ENCODE data around the gene TSEN15. TPM values are rescaled to one million over a fixed set of nuclear protein-coding genes. Genes with fewer than 3 reads are reported as not detected.

Gene TSEN15
- polyA plus RNA-seq, 1 donor (not counting 4 experiments of a cell fraction or from before 2014, with no cell fraction given), result 46.7 TPM

DNA sequence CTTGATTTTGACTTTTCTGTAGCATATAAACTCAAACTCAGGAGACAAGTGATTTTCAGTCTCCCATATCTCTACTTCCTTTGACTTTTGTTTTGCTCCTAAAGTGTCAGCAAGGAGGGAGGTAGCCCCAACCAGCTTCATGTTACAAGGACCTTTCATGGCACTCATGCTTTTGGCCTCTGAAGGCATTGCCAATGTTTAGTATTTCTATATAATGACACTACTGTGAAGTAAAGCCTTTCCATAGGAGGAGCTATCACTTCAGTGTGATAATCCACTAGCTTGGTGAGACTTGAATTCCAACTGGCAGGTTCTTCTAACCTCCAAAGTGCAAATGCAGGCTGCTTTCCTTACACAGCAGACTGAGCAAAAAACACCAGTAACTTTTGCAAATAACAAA lies 28.4 kb upstream of the TSEN15 start:
- FAIRE-seq (no peak), DNase-seq (ENCODE audit: low read depth, low spot score) (no peak)
- no peaks in the 10 kb centered on the region for H3K36me3 ChIP-seq (ENCODE audit: control insufficient read depth in 2 of 2, extremely low read depth in 1 of 2, insufficient read depth in 2 of 2, low read length in 2 of 2)
- no peaks in the 10 kb centered on the region for H3K9me1 ChIP-seq (ENCODE audit: control insufficient read depth, extremely low read depth, insufficient read depth, low read length)
- H3K27ac ChIP-seq (ENCODE audit: control insufficient read depth, insufficient read depth, low read length), result no peak overlapping the region
- no peaks in the 10 kb centered on the region for H3K79me2 ChIP-seq (ENCODE audit: control insufficient read depth, insufficient read depth, low read length)
- no peaks in the 10 kb centered on the region for H4K20me1 ChIP-seq (ENCODE audit: control insufficient read depth, extremely low read depth, insufficient read depth, low read length)
- H3K4me1 ChIP-seq (ENCODE audit: control insufficient read depth, extremely low read depth, insufficient read depth, low read length), result peaks cover 4% of the 10 kb centered on the region
- no peak overlapping the region for H3K4me2 ChIP-seq (ENCODE audit: control insufficient read depth, extremely low read depth, insufficient read depth, low read depth, low read length)
- no peak overlapping the region for H3K9ac ChIP-seq (ENCODE audit: control insufficient read depth, extremely low read depth, insufficient read depth, low read length)
- no peak overlapping the region for H3K4me3 ChIP-seq (ENCODE audit: control insufficient read depth in 2 of 3, extremely low read depth in 1 of 3, insufficient read depth in 2 of 3, low read depth in 1 of 3, low read length in 3 of 3)
- no peaks in the 10 kb centered on the region for H3K9me3 ChIP-seq (ENCODE audit: control insufficient read depth, low read depth, low read length)
- dilution Hi-C loops (cut with MboI; ENCODE audit: extremely low pct_ligation_motif_present, low sequenced_read_pairs), result no loop called here
- TF ChIP-seq, protein P1, sequence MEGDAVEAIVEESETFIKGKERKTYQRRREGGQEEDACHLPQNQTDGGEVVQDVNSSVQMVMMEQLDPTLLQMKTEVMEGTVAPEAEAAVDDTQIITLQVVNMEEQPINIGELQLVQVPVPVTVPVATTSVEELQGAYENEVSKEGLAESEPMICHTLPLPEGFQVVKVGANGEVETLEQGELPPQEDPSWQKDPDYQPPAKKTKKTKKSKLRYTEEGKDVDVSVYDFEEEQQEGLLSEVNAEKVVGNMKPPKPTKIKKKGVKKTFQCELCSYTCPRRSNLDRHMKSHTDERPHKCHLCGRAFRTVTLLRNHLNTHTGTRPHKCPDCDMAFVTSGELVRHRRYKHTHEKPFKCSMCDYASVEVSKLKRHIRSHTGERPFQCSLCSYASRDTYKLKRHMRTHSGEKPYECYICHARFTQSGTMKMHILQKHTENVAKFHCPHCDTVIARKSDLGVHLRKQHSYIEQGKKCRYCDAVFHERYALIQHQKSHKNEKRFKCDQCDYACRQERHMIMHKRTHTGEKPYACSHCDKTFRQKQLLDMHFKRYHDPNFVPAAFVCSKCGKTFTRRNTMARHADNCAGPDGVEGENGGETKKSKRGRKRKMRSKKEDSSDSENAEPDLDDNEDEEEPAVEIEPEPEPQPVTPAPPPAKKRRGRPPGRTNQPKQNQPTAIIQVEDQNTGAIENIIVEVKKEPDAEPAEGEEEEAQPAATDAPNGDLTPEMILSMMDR (optimal IDR thresholded peaks at IDR 0.05 in 1 of 3, IDR thresholded peaks at IDR 0.05 in 1 of 3, conservative IDR thresholded peaks at IDR 0.05 in 1 of 3; ENCODE audit: extremely low read depth in 1 of 3, insufficient read depth in 2 of 3, low read length in 3 of 3), result no peak
- TF ChIP-seq EZH2 (IDR thresholded peaks at IDR 0.05; ENCODE audit: low read length), result no peak
- peaks cover 24% of the 10 kb centered on the region for H3K27me3 ChIP-seq (ENCODE audit: control insufficient read depth, extremely low read depth, insufficient read depth, low read length)
- H2AFZ ChIP-seq (ENCODE audit: control insufficient read depth, low read length), result no peak overlapping the region

DNA sequence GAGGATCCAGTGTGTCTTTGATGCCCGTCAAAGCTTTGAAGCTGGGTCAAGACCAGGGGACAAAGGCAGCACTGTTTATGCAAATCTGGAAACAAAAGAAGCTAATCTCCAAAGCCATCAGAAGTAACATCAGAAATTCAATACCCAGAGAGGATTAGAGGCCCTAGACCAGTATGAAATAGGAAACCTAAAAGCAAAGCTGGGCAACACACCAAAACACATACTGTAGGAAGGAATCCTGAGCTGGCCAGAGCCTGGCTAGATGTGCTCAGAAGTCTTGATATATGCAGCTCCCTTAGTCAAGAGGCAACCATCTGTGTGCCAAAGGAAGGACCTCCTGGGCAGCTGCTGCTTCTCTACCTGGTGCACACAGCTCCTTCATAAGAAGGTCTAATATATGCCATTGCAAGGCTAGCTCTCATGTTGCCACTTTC lies 26.3 kb upstream of the TSEN15 start:
- Histone ChIP-seq H3K27ac (ENCODE audit: control insufficient read depth, insufficient read depth, low read length) (no peak overlapping the region), H4K20me1 (ENCODE audit: control insufficient read depth, extremely low read depth, insufficient read depth, low read length) (no peaks in the 10 kb centered on the region), H2AFZ (ENCODE audit: control insufficient read depth, low read length) (no peak overlapping the region), H3K79me2 (ENCODE audit: control insufficient read depth, insufficient read depth, low read length) (no peaks in the 10 kb centered on the region), H3K36me3 (ENCODE audit: control insufficient read depth in 2 of 2, extremely low read depth in 1 of 2, insufficient read depth in 2 of 2, low read length in 2 of 2) (no peaks in the 10 kb centered on the region), H3K27me3 (ENCODE audit: control insufficient read depth, extremely low read depth, insufficient read depth, low read length) (peaks cover 25% of the 10 kb centered on the region), H3K4me1 (ENCODE audit: control insufficient read depth, extremely low read depth, insufficient read depth, low read length) (peaks cover 4% of the 10 kb centered on the region), H3K4me3 (ENCODE audit: control insufficient read depth in 2 of 3, extremely low read depth in 1 of 3, insufficient read depth in 2 of 3, low read depth in 1 of 3, low read length in 3 of 3) (no peak overlapping the region), H3K9me1 (ENCODE audit: control insufficient read depth, extremely low read depth, insufficient read depth, low read length) (no peaks in the 10 kb centered on the region), H3K4me2 (ENCODE audit: control insufficient read depth, extremely low read depth, insufficient read depth, low read depth, low read length) (no peak overlapping the region), H3K9ac (ENCODE audit: control insufficient read depth, extremely low read depth, insufficient read depth, low read length) (no peak overlapping the region), H3K9me3 (ENCODE audit: control insufficient read depth, low read depth, low read length) (no peaks in the 10 kb centered on the region)
- dilution Hi-C loops (cut with MboI; ENCODE audit: extremely low pct_ligation_motif_present, low sequenced_read_pairs), result no loop called here
- no peak for TF ChIP-seq EZH2 (IDR thresholded peaks at IDR 0.05; ENCODE audit: low read length)
- DNase-seq (ENCODE audit: low read depth, low spot score), result no peak
- no peak for FAIRE-seq

Data from keratinocyte (primary cell).